B cell (primary cell): ENCODE data around the gene C1orf35. TPM values are rescaled to one million over a fixed set of nuclear protein-coding genes. Genes with fewer than 3 reads are reported as not detected.

Experiments used
- ATAC-seq: fragments of 200-7000 bp; cut with Tn5 transposase; one replicate; pipeline ENCODE4 v1.10.0; 2021; ENCODE audit warnings: low read depth, mild to moderate bottlenecking, moderate number of reproducible peaks, moderate library complexity
- CTCF ChIA-PET: fragments of 350-600 bp; sonication (Branson Sonifier 250); formaldehyde crosslinking; loops from one replicate; lab custom pipeline; 2021; ENCODE audit warnings: antibody characterized with exemption, inconsistent platforms; lab: Charles Lee
- POLR2A ChIA-PET: fragments of 350-600 bp; sonication (Branson Sonifier 250); formaldehyde crosslinking; loops from one replicate; lab custom pipeline; 2021; ENCODE audit warnings: antibody characterized with exemption; lab: Charles Lee
- DNase-seq: peaks from one replicate; pipeline ENCODE4 v3.0.0; 2013
- H2AFZ ChIP-seq: 2 replicates; pipeline ENCODE4 v1.6.1; 2012; ENCODE audit warnings: mild to moderate bottlenecking, low read depth, low read length; ENCODE audit not compliant: insufficient read depth, poor library complexity, severe bottlenecking
- H3K27ac ChIP-seq, 2 donors: 1 replicate in 1 of 2; 2 replicates in 1 of 2; pipeline ENCODE4 v1.5.1; 2012 to 2013; ENCODE audit warnings: low read length in 2 of 2, mild to moderate bottlenecking in 2 of 2, moderate library complexity in 1 of 2
- H3K27me3 ChIP-seq, 4 experiments: fragments of 200-600 bp in 1 of 4; sonication (generic) in 1 of 4; replicated peaks in 1 of 4; 1 replicate in 2 of 4; 2 replicates in 2 of 4; pipeline versions ENCODE4 v1.6.1 to v1.7.0; 2013 to 2016; ENCODE audit warnings: low read length in 3 of 4, mild to moderate bottlenecking in 2 of 4, mixed read lengths in 1 of 4, moderate library complexity in 1 of 4; ENCODE audit not compliant: insufficient read depth in 4 of 4, control insufficient read depth in 3 of 4; ENCODE audit errors: control extremely low read depth in 1 of 4
- H3K36me3 ChIP-seq, 2 experiments: replicated peaks in 1 of 2; 1 replicate in 1 of 2; 2 replicates in 1 of 2; pipeline versions ENCODE4 v1.6.1 to v1.7.1; 2013; ENCODE audit warnings: low read length in 1 of 2; ENCODE audit not compliant: insufficient read depth in 2 of 2, control insufficient read depth in 1 of 2; ENCODE audit errors: control extremely low read depth in 1 of 2, extremely low read depth in 1 of 2
- H3K4me1 ChIP-seq, 2 donors: fragments of 200-600 bp in 1 of 2; sonication (generic) in 1 of 2; 1 replicate in 1 of 2; 2 replicates in 1 of 2; pipeline versions ENCODE4 v1.5.1 to v1.6.1; 2013 to 2017; ENCODE audit warnings: low read length in 2 of 2; ENCODE audit not compliant: control insufficient read depth in 2 of 2, insufficient read depth in 2 of 2
- H3K4me2 ChIP-seq: replicated peaks from 2 replicates; pipeline ENCODE3; 2012; ENCODE audit warnings: mild to moderate bottlenecking, low read depth, low read length; ENCODE audit not compliant: poor library complexity, severe bottlenecking
- H3K4me3 ChIP-seq, 5 experiments: fragments of 200-600 bp in 1 of 5; sonication (generic) in 1 of 5; 1 replicate in 3 of 5; 2 replicates in 2 of 5; pipeline versions ENCODE4 v1.5.1 to v1.7.0; 2011 to 2016; ENCODE audit warnings: low read length in 4 of 5, mild to moderate bottlenecking in 4 of 5, low read depth in 2 of 5, control low read depth in 1 of 5, moderate library complexity in 1 of 5; ENCODE audit not compliant: insufficient read depth in 1 of 5; ENCODE audit errors: control extremely low read depth in 1 of 5, extremely low read depth in 1 of 5
- H3K79me2 ChIP-seq: fragments of 200-600 bp; sonication (generic); one replicate; pipeline ENCODE4 v1.6.0; 2016; ENCODE audit warnings: low read length; ENCODE audit not compliant: control insufficient read depth, insufficient read depth
- H3K9ac ChIP-seq: fragments of 200-600 bp; sonication (generic); 2 replicates; pipeline ENCODE4 v1.6.1; 2017; ENCODE audit warnings: mild to moderate bottlenecking, low read length, moderate library complexity
- H3K9me3 ChIP-seq, 3 donors: one replicate each; pipeline versions ENCODE4 v1.6.1 to v1.7.1; 2013; ENCODE audit warnings: low read length in 2 of 3; ENCODE audit not compliant: control insufficient read depth in 2 of 3, insufficient read depth in 1 of 3; ENCODE audit errors: control extremely low read depth in 1 of 3
- H4K20me1 ChIP-seq: 2 replicates; pipeline ENCODE4 v1.6.0; 2012; ENCODE audit warnings: mild to moderate bottlenecking, low read length; ENCODE audit not compliant: insufficient read depth, control insufficient read depth, poor library complexity, severe bottlenecking
- H3K27ac Mint-ChIP-seq: one replicate; pipeline ENCODE4 v1.8.0; 2021; ENCODE audit warnings: mixed read lengths
- H3K27me3 Mint-ChIP-seq: one replicate; pipeline ENCODE4 v1.8.0; 2021; ENCODE audit warnings: mixed read lengths
- H3K4me1 Mint-ChIP-seq: one replicate; pipeline ENCODE4 v1.8.0; 2021; ENCODE audit warnings: mixed read lengths
- H3K4me3 Mint-ChIP-seq: one replicate; pipeline ENCODE4 v1.8.0; 2021; ENCODE audit warnings: mixed read lengths
- H3K9me3 Mint-ChIP-seq: one replicate; pipeline ENCODE4 v1.8.0; 2022; ENCODE audit warnings: mixed read lengths; ENCODE audit not compliant: insufficient read depth
- EZH2 ChIP-seq: IDR thresholded peaks from 2 replicates; pipeline ENCODE4 v1.6.1; 2012; ENCODE audit warnings: borderline replicate concordance, low read depth, mild to moderate bottlenecking, moderate library complexity, low read length; ENCODE audit not compliant: insufficient read depth, poor library complexity, severe bottlenecking
- WGBS: methylation state at CpG from one replicate; pipeline ENCODE4 v1.1.5; 2013; ENCODE audit warnings: missing lambda C conversion rate; ENCODE audit not compliant: insufficient coverage; 5-methylcytosine and 5-hydroxymethylcytosine counted together
- intact Hi-C: fragments of 100-400 bp; cut with micrococcal nuclease; formaldehyde crosslinking; loops from one replicate; pipeline ENCODE4 v1.10.0; 2022
- polyA plus RNA-seq: library from polyadenylated mRNA; depleted of rRNA; stranded (reverse); fragments of >200 nt; gene quantifications from 2 replicates; pipeline ENCODE4 v1.2.3, GENCODE V29; 2012
- total RNA-seq, 2 donors: library from RNA; stranded (reverse); fragments of 120-200 nt in 1 of 2; gene quantifications; 1 replicate in 1 of 2; 2 replicates in 1 of 2; pipeline versions ENCODE4 v1.2.3 to v1.2.4, GENCODE V29; 2013 to 2022
- TF ChIP-seq, protein P1 (sequence below): fragments of 200-600 bp; IDR thresholded peaks from one replicate; pipeline ENCODE4 v1.8.0; 2022; ENCODE audit warnings: antibody characterized with exemption, mild to moderate bottlenecking

Gene C1orf35
- total and polyA plus RNA-seq, 2 donors (not counting 1 experiment from before 2014, with no cell fraction given): 24.1 to 41.0 TPM

DNA sequence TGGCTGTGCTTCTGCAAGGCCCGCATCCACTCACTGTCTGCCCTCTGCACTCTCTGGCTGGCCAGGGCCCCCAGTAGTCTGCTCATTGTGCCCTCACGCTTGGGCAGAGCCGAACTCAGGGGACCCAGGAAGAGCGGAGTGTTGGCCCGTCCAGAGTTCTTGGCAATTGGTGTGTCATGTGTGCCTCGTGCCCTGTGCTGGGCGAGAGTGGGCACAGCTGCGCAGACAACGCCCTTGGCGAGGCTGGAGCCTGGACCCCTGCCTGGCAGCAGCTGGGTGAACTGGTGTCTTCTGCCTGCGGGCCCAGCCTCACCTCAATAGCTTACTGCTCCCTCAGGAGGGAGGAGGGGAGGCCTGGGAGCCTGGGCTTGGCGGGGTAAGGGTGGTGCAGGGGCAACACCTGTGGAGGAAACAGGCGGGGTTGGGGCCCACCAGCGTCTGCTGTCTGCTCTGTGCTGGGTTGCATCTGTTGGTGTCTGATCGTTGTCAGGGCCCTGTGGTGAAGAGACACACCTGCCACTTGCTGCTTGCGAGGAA lies 39.1 kb upstream of the C1orf35 start:
- WGBS: 67% methylated on average over 14 of the region's 16 CpGs
- Histone ChIP-seq H3K4me1 (peaks cover 48 to 66% of the 10 kb centered on the region in 2 donors), H3K4me3 (no peak overlapping the region), H3K27ac (no peak overlapping the region), H3K27me3 (no peaks in the 10 kb centered on the region), H3K9ac (no peak overlapping the region), H3K4me2 (peak overlapping the region; percentile 98), H3K9me3 (peaks cover 0 to 11% (median 0%) of the 10 kb centered on the region in 3 donors), H3K79me2 (peaks cover 65% of the 10 kb centered on the region), H2AFZ (no peak overlapping the region), H4K20me1 (peaks cover 69% of the 10 kb centered on the region), H3K36me3 (peaks cover 0 to 30% of the 10 kb centered on the region in 2 experiments)
- intact Hi-C loops: no loop called here
- Mint-ChIP-seq H3K4me3 (peak overlapping the region; percentile 49), H3K9me3 (no peaks in the 10 kb centered on the region), H3K27ac (no peak overlapping the region), H3K4me1 (peaks cover 54% of the 10 kb centered on the region), H3K27me3 (no peaks in the 10 kb centered on the region)
- ChIA-PET POLR2A (no interaction called here), CTCF (interaction anchor here (0.8 to 1.6 kb wide), 3 partner anchors 11 to 24 kb away, joined by 3 to 7 read pairs (median 5); partner anchors contain the start of gene IBA57)
- peak; percentile 18 for DNase-seq
- TF ChIP-seq, protein P1, sequence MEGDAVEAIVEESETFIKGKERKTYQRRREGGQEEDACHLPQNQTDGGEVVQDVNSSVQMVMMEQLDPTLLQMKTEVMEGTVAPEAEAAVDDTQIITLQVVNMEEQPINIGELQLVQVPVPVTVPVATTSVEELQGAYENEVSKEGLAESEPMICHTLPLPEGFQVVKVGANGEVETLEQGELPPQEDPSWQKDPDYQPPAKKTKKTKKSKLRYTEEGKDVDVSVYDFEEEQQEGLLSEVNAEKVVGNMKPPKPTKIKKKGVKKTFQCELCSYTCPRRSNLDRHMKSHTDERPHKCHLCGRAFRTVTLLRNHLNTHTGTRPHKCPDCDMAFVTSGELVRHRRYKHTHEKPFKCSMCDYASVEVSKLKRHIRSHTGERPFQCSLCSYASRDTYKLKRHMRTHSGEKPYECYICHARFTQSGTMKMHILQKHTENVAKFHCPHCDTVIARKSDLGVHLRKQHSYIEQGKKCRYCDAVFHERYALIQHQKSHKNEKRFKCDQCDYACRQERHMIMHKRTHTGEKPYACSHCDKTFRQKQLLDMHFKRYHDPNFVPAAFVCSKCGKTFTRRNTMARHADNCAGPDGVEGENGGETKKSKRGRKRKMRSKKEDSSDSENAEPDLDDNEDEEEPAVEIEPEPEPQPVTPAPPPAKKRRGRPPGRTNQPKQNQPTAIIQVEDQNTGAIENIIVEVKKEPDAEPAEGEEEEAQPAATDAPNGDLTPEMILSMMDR: no peak
- no peak for TF ChIP-seq EZH2
- ATAC-seq: no peak
